ENCODE results near the gene ARPC5.

DNA sequence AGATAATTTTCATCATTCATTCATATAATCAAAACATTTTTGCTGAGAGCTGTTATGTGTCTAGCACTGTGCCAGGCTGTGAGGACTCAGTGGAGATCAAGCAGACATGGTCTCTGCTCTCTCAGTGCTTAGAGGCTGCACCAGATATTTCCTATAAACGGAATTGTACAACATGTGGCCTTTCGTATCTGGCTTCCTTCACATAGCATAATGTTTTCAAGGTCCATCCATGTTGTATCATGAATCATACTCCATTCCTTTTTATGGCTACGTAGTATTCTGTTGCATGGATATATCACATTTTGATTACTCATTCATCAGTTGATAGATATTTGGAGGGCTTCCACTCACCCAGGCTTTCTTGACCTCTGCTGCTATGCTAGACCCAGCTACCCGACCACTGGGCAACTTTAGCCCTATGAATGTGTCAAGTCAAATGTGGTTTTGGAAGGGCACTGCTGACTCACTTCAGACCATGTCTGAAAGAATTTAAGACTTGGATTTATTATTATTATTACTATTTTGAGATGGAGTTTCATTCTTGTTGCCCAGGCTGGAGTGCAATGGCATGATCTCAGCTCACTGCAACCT is 63.8 kb downstream of the ARPC5 start:
- TF ChIP-seq, protein P1, sequence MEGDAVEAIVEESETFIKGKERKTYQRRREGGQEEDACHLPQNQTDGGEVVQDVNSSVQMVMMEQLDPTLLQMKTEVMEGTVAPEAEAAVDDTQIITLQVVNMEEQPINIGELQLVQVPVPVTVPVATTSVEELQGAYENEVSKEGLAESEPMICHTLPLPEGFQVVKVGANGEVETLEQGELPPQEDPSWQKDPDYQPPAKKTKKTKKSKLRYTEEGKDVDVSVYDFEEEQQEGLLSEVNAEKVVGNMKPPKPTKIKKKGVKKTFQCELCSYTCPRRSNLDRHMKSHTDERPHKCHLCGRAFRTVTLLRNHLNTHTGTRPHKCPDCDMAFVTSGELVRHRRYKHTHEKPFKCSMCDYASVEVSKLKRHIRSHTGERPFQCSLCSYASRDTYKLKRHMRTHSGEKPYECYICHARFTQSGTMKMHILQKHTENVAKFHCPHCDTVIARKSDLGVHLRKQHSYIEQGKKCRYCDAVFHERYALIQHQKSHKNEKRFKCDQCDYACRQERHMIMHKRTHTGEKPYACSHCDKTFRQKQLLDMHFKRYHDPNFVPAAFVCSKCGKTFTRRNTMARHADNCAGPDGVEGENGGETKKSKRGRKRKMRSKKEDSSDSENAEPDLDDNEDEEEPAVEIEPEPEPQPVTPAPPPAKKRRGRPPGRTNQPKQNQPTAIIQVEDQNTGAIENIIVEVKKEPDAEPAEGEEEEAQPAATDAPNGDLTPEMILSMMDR (IDR thresholded peaks at IDR 0.05) = no peak
- no peak for TF ChIP-seq POLR2A (IDR thresholded peaks at IDR 0.05)

All from thyroid gland (tissue), 4 donors.